Mammary epithelial cell (primary cell): Measurements from ENCODE around the gene UGP2.

Source experiments
- EZH2 ChIP-seq: IDR thresholded peaks from 2 replicates; pipeline ENCODE4 v1.6.1; 2012; ENCODE audit warnings: low read length, inconsistent platforms, borderline replicate concordance
- TF ChIP-seq, protein P1 (sequence below), 2 donors: IDR thresholded peaks in 1 of 2; conservative IDR thresholded peaks in 1 of 2; 2 replicates each; pipeline ENCODE4 v1.5.1; 2011 to 2012; ENCODE audit warnings: inconsistent platforms in 2 of 2, low read length in 2 of 2, mild to moderate bottlenecking in 2 of 2, control low read depth in 1 of 2, low read depth in 1 of 2; ENCODE audit not compliant: insufficient read depth in 1 of 2; ENCODE audit errors: extremely low read depth in 1 of 2

GRCh38 chr2:63861220-63861822, 19.6 kb downstream of the UGP2 start:
- TF ChIP-seq, protein P1, sequence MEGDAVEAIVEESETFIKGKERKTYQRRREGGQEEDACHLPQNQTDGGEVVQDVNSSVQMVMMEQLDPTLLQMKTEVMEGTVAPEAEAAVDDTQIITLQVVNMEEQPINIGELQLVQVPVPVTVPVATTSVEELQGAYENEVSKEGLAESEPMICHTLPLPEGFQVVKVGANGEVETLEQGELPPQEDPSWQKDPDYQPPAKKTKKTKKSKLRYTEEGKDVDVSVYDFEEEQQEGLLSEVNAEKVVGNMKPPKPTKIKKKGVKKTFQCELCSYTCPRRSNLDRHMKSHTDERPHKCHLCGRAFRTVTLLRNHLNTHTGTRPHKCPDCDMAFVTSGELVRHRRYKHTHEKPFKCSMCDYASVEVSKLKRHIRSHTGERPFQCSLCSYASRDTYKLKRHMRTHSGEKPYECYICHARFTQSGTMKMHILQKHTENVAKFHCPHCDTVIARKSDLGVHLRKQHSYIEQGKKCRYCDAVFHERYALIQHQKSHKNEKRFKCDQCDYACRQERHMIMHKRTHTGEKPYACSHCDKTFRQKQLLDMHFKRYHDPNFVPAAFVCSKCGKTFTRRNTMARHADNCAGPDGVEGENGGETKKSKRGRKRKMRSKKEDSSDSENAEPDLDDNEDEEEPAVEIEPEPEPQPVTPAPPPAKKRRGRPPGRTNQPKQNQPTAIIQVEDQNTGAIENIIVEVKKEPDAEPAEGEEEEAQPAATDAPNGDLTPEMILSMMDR (conservative IDR thresholded peaks at IDR 0.05 in 1 of 2, IDR thresholded peaks at IDR 0.05 in 1 of 2; ENCODE audit: extremely low read depth in 1 of 2, insufficient read depth in 1 of 2, low read depth in 1 of 2, low read length in 2 of 2), result peak; percentile 40 to 57
- no peak for TF ChIP-seq EZH2
